Measurements from ENCODE around the gene MAPK7.
A peak's percentile ranks its signal among the peaks of the same experiment; 100 is the strongest.

Gene MAPK7

DNA sequence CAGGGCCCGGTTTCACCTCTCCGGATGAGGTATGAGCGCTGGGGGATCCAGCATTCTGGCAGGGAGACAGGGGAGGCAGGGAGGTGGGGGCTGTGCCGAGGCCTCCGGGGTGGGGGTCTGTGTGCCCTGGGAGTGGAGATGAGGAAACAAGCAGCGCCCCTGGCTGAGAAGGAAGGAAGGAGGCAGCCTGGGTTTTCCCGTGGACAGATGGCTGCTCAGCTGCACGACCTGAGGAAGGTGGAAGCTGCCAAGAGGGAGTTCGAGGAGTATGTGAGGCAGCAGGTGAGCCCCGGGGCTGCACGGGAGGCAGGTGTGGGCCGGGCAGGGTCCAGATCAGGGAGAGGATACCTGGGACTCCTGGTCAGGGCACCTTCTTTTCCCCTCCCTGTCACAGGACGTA lies 37.0 kb downstream of the MAPK7 start:
- DNase-seq (ENCODE audit: low read depth) = no peak
- no peak overlapping the region for H3K4me3 ChIP-seq (ENCODE audit: control insufficient read depth, low read depth, low read length)
- TF ChIP-seq, protein P1, sequence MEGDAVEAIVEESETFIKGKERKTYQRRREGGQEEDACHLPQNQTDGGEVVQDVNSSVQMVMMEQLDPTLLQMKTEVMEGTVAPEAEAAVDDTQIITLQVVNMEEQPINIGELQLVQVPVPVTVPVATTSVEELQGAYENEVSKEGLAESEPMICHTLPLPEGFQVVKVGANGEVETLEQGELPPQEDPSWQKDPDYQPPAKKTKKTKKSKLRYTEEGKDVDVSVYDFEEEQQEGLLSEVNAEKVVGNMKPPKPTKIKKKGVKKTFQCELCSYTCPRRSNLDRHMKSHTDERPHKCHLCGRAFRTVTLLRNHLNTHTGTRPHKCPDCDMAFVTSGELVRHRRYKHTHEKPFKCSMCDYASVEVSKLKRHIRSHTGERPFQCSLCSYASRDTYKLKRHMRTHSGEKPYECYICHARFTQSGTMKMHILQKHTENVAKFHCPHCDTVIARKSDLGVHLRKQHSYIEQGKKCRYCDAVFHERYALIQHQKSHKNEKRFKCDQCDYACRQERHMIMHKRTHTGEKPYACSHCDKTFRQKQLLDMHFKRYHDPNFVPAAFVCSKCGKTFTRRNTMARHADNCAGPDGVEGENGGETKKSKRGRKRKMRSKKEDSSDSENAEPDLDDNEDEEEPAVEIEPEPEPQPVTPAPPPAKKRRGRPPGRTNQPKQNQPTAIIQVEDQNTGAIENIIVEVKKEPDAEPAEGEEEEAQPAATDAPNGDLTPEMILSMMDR (IDR thresholded peaks at IDR 0.05; ENCODE audit: control insufficient read depth, insufficient read depth, low read depth, low read length, missing control alignments) = no peak

DNA sequence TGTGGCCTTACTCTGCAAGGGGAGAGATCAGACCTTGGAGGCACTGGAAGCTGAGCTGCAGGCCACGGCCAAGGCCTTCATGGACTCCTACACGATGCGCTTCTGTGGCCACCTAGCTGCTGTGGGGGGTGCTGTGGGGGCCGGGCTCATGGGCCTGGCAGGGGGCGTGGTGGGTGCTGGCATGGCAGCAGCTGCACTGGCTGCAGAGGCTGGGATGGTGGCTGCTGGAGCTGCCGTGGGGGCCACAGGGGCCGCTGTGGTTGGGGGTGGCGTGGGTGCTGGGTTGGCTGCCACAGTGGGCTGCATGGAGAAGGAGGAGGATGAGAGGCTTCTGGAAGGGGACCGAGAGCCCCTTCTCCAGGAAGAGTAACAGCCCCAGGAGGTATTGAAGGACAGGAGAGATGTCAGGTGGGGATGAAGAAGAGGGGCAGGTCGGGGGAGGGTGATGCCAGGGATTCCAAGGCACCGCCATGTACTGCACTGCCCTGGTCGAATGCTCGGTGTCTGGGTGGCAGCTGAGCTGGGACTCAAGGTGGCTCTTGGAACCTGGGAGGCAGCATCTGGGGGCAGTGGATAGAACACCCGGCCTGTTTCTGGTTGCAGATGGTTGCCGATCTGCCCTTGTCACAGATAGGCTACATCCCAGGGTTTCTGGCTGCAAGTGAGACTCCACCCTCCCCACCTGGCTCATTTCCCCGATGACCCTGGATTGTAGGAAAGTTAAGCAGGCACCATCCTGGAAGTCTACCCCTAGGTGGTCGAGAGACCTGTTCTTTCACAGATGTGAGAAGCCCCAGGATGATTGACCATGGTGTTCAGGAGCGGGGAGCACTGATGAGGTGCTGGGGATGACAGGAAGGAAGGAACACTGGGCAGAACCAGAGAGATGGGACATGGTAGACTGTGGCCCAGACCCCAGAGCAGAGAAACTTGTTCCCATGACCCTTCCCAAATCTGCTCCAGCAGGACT lies 37.8 kb downstream of the MAPK7 start:
- H3K4me3 ChIP-seq (ENCODE audit: control insufficient read depth, low read depth, low read length) = no peak overlapping the region
- DNase-seq (ENCODE audit: low read depth) = no peak
- TF ChIP-seq, protein P1 (IDR thresholded peaks at IDR 0.05; ENCODE audit: control insufficient read depth, insufficient read depth, low read depth, low read length, missing control alignments) = no peak

DNA sequence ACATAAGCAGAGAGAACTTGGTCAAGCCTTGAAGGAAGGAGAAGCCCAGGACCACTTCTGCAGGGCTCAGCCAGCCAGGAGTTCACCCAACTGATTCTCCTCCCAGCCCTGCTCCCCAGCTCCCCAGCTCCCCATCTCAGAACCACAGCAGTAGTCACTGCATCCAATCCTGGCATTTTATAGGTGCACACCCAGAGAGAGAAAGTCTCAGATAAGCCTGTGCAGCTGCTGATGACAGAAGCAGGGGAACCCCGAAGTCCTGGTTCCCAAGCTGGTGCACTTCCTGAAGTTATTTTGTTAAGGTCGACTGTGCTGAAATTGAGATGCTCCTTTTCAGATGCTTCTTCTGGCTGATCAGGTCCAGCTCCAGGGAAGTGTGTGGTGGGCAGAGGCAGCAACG lies 39.3 kb downstream of the MAPK7 start:
- DNase-seq (ENCODE audit: low read depth) = no peak
- TF ChIP-seq, protein P1 (IDR thresholded peaks at IDR 0.05; ENCODE audit: control insufficient read depth, insufficient read depth, low read depth, low read length, missing control alignments) = no peak

DNA sequence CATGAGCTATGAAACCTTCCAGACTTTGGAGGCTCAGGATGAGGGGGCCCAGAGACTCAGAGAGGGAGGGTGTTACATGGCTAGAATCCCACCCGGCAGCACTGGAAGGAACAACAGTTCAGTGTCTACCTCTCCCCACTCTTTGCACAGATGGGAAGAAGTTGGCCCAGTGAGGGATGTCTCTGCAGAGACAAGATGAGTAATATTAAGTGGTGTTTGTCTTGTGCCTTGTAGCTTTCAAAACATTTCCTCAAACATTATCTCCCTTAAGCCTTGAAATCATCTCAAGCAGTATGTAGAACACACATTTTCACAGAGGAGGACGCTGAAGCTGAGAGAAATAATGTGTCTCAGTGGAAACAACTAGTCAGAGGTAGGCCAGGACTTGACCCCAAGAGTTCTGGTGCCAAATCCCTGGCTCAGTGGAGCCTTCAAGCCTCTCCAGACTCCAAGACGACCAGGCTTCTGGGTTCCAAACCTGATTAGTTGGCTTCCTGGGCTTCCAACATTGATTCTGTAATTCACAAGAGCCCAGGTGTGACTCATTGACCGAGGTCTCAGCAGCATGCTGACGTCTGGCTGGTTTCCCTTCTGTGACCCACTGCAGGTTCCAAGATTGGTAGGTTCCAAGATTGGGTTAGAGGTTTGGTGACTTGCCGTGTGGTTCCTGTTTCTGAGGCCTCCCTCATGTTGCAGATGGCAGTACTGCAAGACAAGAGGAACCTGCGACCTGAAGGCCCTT lies 40.1 kb downstream of the MAPK7 start:
- TF ChIP-seq, protein P1 (IDR thresholded peaks at IDR 0.05; ENCODE audit: control insufficient read depth, insufficient read depth, low read depth, low read length, missing control alignments) = peak; percentile 5
- peak; percentile 23 for DNase-seq (ENCODE audit: low read depth)

More for the DNA sequence above, 39.3 kb downstream of the MAPK7 start:
- no peak overlapping the region for H3K4me3 ChIP-seq (ENCODE audit: control insufficient read depth, low read depth, low read length)

DNA sequence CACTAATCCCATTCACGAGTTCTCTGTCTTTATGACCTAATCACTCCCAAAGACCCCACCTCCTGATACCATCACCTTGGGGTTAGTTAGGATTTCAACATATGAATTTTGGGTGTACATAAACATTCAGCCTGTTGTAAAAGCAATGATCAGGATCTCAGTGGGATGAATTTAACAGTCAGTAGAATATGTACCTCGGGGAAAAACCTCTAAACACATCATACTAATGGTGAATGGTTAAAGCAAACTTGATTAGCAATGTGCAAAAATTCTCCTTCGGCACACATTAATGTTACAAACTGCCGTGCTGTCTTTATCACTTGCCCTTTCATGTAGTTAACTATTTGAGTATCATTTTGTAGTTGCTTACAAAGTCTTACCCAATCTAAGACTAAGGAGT lies 42.9 kb downstream of the MAPK7 start:
- H3K4me3 ChIP-seq (ENCODE audit: control insufficient read depth, low read depth, low read length) = no peak overlapping the region
- TF ChIP-seq, protein P1 (IDR thresholded peaks at IDR 0.05; ENCODE audit: control insufficient read depth, insufficient read depth, low read depth, low read length, missing control alignments) = no peak
- no peak for DNase-seq (ENCODE audit: low read depth)

More for the DNA sequence above, 40.1 kb downstream of the MAPK7 start:
- H3K4me3 ChIP-seq (ENCODE audit: control insufficient read depth, low read depth, low read length) = no peak overlapping the region

DNA sequence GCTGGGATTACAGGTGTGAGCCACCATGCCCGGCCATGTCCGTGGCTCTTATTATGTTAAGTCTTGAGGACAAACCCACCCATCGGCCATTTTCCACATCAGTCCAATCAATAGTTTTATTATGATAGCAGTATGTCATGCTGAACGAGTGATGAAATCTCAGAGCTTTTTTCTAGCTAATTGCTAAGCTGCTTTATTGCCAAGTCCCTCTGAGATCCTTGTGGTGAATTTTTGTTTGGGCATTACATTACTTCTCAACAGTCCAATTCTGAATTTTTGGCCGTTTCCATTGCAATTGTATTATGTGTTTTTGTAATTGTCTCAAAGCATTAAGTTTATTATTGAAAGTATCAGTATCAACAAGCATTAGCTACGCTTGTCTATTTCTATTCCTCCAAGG lies 43.6 kb downstream of the MAPK7 start:
- no peak for DNase-seq (ENCODE audit: low read depth)
- TF ChIP-seq, protein P1 (IDR thresholded peaks at IDR 0.05; ENCODE audit: control insufficient read depth, insufficient read depth, low read depth, low read length, missing control alignments) = no peak
- no peak overlapping the region for H3K4me3 ChIP-seq (ENCODE audit: control insufficient read depth, low read depth, low read length)

Measured in AG09309 (cell line).